GM10847 (cell line): ENCODE results near the gene TGFB1.

Source experiments
- POLR2A ChIP-seq: IDR thresholded peaks from 2 replicates; pipeline ENCODE4 v1.6.1; 2011; ENCODE audit not compliant: insufficient read length; ENCODE audit errors: extremely low read depth

The TGFB1 gene

GRCh38 chr19:41354343-41354953, 726 bp upstream of the TGFB1 start:
- no peak for TF ChIP-seq POLR2A

GRCh38 chr19:41352609-41353465, 885 bp downstream of the TGFB1 start:
- TF ChIP-seq POLR2A: peak; percentile 25

DNA sequence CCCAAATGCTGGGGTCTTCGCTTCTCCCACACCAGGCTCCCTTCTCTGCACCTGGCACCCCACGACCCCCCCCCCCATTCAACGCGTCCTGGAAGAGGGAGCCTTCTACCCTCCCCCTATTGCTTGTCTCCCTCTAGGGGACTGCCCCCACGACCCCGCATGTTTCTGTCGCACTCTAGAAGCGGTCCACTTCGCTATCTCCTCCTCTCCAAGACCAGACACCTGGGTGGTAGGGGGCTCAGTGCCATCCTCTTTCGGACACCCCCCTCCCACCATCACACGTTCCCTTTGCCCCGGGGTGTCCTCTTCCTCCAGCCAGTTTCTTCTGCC, 1.5 kb downstream of the TGFB1 start:
- no peak for TF ChIP-seq POLR2A

DNA sequence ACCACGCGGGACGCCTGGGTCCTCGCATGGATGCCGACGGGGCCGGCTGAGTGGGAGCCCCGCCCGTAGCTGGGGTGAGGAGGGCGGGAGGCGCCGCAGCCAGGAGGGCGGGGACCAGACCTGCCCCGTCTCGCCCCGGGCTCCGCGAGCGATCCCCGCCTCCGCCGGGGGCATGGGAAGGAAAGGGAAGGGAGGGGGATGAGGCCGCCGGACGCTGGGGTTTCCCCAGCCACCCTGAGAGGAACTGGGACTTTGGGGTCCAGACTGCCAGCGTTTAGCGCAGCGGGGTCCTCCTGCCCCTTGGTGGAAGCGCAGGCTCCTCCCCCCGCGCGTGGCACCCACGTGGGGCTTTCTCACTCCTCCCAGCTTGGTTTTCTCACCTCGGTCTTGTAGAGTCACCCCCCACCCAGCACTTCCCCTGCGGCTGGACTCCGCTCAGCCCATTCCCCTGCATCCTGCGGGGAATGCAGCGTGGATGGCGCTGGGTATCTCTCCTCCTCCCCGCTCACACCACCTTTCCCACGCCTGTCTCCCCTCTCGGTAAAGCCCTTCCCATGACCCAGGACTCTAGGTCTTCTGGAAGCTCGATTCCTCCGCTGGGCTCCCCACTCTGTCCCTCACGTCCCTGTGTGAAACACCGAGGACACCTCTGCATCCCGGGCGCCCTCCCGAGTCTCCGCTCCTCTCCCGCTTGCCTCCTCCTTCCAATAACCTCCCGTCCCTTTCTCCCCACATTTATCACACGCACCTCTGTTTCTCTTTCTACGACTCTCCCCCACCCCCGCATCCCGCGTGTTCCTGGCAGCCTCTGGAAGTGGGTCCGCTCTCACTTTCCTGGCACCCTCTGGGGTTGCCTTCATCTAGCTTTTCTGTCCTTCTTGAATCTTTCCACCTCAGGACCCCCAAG, 2.1 kb downstream of the TGFB1 start:
- peak; percentile 61 for TF ChIP-seq POLR2A

- no peak for TF ChIP-seq POLR2A
These were observed 2.9 kb downstream of the TGFB1 start for GRCh38 chr19:41350735-41351338.

- TF ChIP-seq POLR2A: no peak
These were observed 9.6 kb downstream of the TGFB1 start for GRCh38 chr19:41344162-41344561.

DNA sequence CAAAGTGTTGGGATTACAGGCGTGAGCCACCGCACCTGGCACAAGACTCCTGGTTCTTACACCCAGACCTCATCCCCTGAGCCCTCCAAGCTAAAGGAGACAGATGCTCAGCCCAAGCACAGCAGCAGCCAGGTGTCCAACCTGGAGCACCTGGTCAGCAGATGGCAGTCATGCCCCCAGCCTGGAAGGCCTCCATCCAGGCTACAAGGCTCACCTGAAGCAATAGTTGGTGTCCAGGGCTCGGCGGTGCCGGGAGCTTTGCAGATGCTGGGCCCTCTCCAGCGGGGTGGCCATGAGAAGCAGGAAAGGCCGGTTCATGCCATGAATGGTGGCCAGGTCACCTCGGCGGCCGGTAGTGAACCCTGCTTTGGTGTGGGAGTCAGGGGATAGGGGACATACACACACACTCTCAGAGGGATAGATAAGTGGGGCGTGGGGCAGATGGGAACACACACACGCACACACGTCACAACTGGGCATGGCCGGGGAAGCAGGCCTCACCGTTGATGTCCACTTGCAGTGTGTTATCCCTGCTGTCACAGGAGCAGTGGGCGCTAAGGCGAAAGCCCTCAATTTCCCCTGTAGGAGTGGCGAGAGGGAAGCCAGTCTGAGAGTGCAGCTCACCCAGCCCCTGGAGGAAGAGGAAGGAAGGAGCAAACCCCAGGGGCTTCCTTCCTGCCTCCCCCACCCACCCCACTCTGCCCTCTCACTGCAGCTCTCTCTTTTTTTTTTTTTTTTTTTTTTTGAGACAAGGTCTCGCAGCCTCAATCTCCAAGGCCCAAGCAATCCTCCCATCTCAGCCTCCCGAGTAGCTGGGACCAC, 11.8 kb downstream of the TGFB1 start:
- TF ChIP-seq POLR2A: no peak

DNA sequence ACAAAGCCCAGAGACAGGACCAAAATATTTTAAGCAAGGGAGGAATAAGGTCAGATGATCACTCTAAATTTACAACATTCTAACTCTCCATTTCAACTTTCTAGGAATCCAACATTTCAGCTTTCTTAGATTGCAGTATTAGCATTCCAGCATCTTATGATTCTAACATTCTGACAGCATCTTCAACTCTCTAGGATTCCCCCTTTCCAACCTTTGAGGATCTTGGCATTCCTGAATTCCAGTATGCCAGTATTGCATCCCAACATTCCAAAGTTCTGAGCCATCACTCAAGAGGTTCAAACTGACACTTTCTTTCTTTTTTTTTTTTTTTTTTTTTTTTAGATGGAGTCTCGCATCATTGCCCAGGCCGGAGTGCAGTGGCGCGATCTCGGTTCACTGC, 13.8 kb downstream of the TGFB1 start:
- TF ChIP-seq POLR2A: no peak

GRCh38 chr19:41335467-41335866, 18.3 kb downstream of the TGFB1 start:
- TF ChIP-seq POLR2A: no peak

DNA sequence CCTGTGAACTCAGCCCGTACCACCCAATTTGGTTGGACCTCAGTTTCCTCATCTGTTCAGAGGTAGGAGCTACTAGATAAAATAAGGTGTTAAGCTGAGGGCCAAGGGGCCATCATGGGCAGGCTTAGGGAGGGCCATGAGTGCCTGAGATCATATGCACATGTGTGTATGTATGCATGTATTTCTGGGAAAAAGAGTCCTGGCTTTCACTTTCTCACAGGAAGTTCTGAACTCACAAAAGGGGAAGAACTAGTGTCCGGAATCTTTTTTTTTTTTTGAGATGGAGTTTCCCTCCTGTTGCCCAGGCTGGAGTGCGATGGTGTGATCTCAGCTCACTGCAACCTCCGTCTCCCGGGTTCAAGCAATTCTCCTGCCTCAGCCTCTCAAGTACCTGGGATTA, 18.9 kb downstream of the TGFB1 start:
- TF ChIP-seq POLR2A: no peak

DNA sequence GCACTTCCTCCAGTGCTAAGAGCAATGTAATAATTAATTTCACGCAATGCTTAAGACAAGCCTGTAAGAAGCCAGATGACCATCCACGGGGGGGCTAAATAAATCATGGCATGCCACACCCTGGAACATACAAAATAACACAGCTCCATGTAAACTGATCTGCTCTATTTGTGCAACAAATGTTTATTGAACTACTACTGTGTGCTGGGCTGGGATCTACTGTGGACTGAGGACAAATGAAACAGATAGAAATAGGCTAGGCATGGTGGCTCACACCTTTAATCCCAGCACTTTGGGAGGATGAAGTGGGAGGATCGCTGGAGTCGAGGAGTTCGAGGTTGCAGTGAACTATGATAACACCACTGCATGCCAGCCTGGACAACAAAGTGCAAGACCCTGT, 21.3 kb downstream of the TGFB1 start:
- TF ChIP-seq POLR2A: no peak

GRCh38 chr19:41332000-41332399, 21.7 kb downstream of the TGFB1 start:
- no peak for TF ChIP-seq POLR2A

DNA sequence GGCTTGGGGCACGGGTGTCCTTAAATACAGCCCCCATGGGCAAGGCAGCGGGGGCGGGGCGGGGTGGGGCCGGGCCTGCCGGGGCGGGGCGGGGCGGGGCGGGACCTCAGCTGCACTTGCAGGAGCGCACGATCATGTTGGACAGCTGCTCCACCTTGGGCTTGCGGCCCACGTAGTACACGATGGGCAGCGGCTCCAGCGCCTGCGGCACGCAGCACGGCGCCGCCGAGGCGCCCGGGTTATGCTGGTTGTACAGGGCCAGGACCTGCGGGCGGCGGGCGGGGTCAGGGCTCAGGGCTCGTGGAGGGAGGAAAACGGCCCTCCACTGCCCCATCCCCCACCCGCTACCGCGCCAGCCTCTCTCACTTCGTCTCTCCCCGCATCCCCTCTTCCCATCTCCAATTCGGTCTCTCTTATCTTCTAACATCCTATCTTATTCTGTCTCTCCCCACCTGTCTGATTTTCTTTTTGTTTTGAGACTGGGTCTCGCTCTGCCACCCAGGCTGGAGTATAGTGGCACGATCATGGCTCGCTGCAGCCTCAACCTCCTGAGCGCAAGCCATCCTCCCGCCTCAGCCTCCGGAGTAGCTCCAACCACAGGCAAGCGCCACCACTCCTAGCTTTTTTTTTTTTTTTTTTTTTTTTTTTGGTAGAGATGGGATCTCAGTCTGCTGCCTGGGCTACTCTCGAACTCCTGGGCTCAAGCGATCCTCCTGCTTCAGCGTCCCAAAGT, 22.6 kb downstream of the TGFB1 start:
- no peak for TF ChIP-seq POLR2A

GRCh38 chr19:41330481-41330880, 23.2 kb downstream of the TGFB1 start:
- TF ChIP-seq POLR2A: no peak
